Measurements from ENCODE around the gene ZBTB7C. TPM values are rescaled to one million over a fixed set of nuclear protein-coding genes. Genes with fewer than 3 reads are reported as not detected.

The ZBTB7C gene
- total and polyA plus RNA-seq, 4 donors: 3.2 to 10.9 (median 3.7) TPM

DNA sequence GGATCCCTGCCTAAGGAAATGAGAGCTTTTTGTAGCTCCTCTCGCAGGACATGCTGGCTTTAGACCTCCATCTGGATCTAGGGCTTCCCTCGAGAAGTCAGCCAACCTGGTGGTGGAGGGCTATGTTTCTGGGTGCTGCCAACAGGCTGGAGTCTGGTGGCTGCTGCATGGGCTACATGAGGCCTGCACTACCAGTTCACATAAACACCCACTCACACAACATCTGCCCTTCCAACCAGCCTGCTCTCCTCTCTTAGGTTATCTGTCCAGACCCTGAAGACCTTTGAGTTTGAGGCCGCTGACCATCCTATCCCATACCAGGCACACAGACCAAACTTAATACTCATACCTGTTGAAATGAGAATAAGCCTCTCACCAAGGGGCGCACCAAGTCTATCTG lies 427.4 kb downstream of the ZBTB7C start:
- no peaks in the 10 kb centered on the region for H3K9me3 ChIP-seq (ENCODE audit: control insufficient read depth in 4 of 4, insufficient read depth in 3 of 4, low read length in 3 of 4)
- no peak overlapping the region for H3K9ac ChIP-seq (ENCODE audit: insufficient read depth in 1 of 2, low read length in 2 of 2)
- no peaks in the 10 kb centered on the region for H3K36me3 ChIP-seq (ENCODE audit: control insufficient read depth in 4 of 4, insufficient read depth in 4 of 4, low read length in 4 of 4)
- DNase-seq (no peak), ATAC-seq (ENCODE audit: insufficient read depth, low FRiP score) (no peak)
- no peaks in the 10 kb centered on the region for H3K4me1 ChIP-seq (ENCODE audit: control insufficient read depth in 5 of 5, insufficient read depth in 5 of 5, low read length in 5 of 5)
- no peaks in the 10 kb centered on the region for H3K27me3 ChIP-seq (ENCODE audit: control insufficient read depth in 3 of 3, insufficient read depth in 3 of 3, low read length in 2 of 3)
- H3K27ac ChIP-seq (ENCODE audit: low read depth in 1 of 2, low read length in 1 of 2): no peak overlapping the region
- TF ChIP-seq, protein P1, sequence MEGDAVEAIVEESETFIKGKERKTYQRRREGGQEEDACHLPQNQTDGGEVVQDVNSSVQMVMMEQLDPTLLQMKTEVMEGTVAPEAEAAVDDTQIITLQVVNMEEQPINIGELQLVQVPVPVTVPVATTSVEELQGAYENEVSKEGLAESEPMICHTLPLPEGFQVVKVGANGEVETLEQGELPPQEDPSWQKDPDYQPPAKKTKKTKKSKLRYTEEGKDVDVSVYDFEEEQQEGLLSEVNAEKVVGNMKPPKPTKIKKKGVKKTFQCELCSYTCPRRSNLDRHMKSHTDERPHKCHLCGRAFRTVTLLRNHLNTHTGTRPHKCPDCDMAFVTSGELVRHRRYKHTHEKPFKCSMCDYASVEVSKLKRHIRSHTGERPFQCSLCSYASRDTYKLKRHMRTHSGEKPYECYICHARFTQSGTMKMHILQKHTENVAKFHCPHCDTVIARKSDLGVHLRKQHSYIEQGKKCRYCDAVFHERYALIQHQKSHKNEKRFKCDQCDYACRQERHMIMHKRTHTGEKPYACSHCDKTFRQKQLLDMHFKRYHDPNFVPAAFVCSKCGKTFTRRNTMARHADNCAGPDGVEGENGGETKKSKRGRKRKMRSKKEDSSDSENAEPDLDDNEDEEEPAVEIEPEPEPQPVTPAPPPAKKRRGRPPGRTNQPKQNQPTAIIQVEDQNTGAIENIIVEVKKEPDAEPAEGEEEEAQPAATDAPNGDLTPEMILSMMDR (IDR thresholded peaks at IDR 0.05; ENCODE audit: control extremely low read depth, extremely low read depth): no peak
- 90 to 97% methylated on average over 4 of the region's 4 CpGs for WGBS, 2 donors
- H3K4me3 ChIP-seq: no peak overlapping the region

DNA sequence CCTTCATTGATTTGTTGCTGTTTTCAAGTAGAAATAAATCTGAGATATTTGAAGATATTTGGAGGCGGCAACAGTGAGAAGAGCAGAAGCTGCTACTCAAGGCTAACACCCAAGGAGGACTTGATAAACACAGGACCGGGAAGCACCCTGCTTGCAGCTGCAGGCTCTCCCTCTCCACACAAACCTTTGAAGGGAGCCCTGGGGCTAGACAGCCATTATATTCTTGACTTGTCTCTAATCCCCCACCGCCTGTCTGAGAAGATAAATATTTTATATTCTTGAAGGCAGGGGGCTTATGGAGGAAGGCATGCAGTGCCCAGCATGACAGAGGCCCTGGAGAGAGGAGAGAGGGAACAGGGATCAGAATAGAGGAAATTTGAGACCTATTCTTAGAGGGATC lies 427.9 kb downstream of the ZBTB7C start:
- DNase-seq (no peak), ATAC-seq (ENCODE audit: insufficient read depth, low FRiP score) (no peak)
- WGBS, 2 donors: 85 to 87% methylated on average over 3 of the region's 3 CpGs
- Histone ChIP-seq H3K9ac (ENCODE audit: insufficient read depth in 1 of 2, low read length in 2 of 2) (no peak overlapping the region), H3K4me3 (no peak overlapping the region), H3K4me1 (ENCODE audit: control insufficient read depth in 5 of 5, insufficient read depth in 5 of 5, low read length in 5 of 5) (no peaks in the 10 kb centered on the region), H3K36me3 (ENCODE audit: control insufficient read depth in 4 of 4, insufficient read depth in 4 of 4, low read length in 4 of 4) (no peaks in the 10 kb centered on the region), H3K9me3 (ENCODE audit: control insufficient read depth in 4 of 4, insufficient read depth in 3 of 4, low read length in 3 of 4) (no peaks in the 10 kb centered on the region), H3K27ac (ENCODE audit: low read depth in 1 of 2, low read length in 1 of 2) (no peak overlapping the region), H3K27me3 (ENCODE audit: control insufficient read depth in 3 of 3, insufficient read depth in 3 of 3, low read length in 2 of 3) (no peaks in the 10 kb centered on the region)
- TF ChIP-seq, protein P1 (IDR thresholded peaks at IDR 0.05; ENCODE audit: control extremely low read depth, extremely low read depth): no peak

DNA sequence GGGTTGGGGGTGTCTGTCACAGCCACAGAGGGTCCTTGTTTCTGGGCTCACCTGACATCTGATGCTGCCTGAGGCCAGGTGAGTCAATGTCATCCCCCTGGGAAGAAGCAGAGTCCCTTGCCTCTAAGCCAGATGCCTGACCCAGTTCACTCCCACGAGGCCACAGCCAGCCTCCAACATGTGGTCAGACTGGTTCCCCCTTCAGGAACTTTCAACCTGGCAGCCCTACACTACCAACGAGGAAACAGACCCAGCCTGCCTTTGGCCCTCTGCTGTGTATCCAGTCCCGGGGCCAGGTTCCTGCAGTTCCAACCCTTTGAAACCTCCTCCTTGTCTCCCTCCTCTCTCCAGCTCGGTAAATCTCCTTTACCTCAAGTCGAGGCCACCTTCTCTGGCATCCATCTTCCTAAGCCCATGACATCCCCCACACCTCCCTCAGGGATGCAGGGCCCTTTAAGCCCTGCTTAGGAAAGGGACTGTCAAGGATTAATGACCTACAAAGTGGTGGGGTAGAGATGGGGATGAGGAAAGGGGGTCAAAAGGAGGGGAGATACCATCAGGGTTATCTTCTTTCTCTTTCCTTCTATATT lies 429.5 kb downstream of the ZBTB7C start:
- ATAC-seq (ENCODE audit: insufficient read depth, low FRiP score): no peak
- DNase-seq: no peak
- Histone ChIP-seq H3K27ac (ENCODE audit: low read depth in 1 of 2, low read length in 1 of 2) (no peak overlapping the region), H3K9ac (ENCODE audit: insufficient read depth in 1 of 2, low read length in 2 of 2) (no peak overlapping the region), H3K4me3 (no peak overlapping the region), H3K9me3 (ENCODE audit: control insufficient read depth in 4 of 4, insufficient read depth in 3 of 4, low read length in 3 of 4) (no peaks in the 10 kb centered on the region), H3K36me3 (ENCODE audit: control insufficient read depth in 4 of 4, insufficient read depth in 4 of 4, low read length in 4 of 4) (no peaks in the 10 kb centered on the region), H3K4me1 (ENCODE audit: control insufficient read depth in 5 of 5, insufficient read depth in 5 of 5, low read length in 5 of 5) (no peaks in the 10 kb centered on the region), H3K27me3 (ENCODE audit: control insufficient read depth in 3 of 3, insufficient read depth in 3 of 3, low read length in 2 of 3) (no peaks in the 10 kb centered on the region)
- TF ChIP-seq, protein P1 (IDR thresholded peaks at IDR 0.05; ENCODE audit: control extremely low read depth, extremely low read depth): no peak
- WGBS, 2 donors: 32 to 52% methylated on average over 5 of the region's 5 CpGs

DNA sequence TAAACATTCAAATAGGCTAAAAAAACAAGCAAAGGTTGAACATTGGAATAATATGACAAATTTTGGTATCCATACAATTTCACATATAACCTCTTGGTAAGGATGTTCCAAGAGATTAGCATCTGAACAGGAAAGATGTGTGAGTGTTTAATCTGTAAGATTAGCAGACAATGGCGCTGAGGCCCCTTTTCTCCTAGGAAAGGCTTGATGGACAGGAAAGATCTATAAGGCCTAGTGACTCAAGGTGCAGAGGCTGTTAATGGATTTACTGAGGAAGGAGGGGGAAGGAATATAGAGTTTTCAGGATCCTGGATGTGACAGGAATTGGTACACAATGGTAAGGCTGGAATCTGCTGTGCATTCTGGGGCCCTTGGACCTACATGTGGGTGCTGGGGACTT lies 430.6 kb downstream of the ZBTB7C start:
- H3K9me3 ChIP-seq (ENCODE audit: control insufficient read depth in 4 of 4, insufficient read depth in 3 of 4, low read length in 3 of 4): no peaks in the 10 kb centered on the region
- ATAC-seq (ENCODE audit: insufficient read depth, low FRiP score) (no peak), DNase-seq (no peak)
- no peaks in the 10 kb centered on the region for H3K4me1 ChIP-seq (ENCODE audit: control insufficient read depth in 5 of 5, insufficient read depth in 5 of 5, low read length in 5 of 5)
- TF ChIP-seq, protein P1 (IDR thresholded peaks at IDR 0.05; ENCODE audit: control extremely low read depth, extremely low read depth): no peak
- no peaks in the 10 kb centered on the region for H3K36me3 ChIP-seq (ENCODE audit: control insufficient read depth in 4 of 4, insufficient read depth in 4 of 4, low read length in 4 of 4)
- whole genome bisulfite sequencing, 2 donors: 63 to 85% methylated on average over 1 of the region's 1 CpG
- no peak overlapping the region for H3K27ac ChIP-seq (ENCODE audit: low read depth in 1 of 2, low read length in 1 of 2)
- no peak overlapping the region for H3K9ac ChIP-seq (ENCODE audit: insufficient read depth in 1 of 2, low read length in 2 of 2)
- peaks cover 0 to 2% (median 0%) of the 10 kb centered on the region in 3 donors for H3K27me3 ChIP-seq (ENCODE audit: control insufficient read depth in 3 of 3, insufficient read depth in 3 of 3, low read length in 2 of 3)
- H3K4me3 ChIP-seq: no peak overlapping the region

All from lung (tissue), 12 donors.